H1 (cell line): ENCODE measurements around the gene LONRF2. TPM values are rescaled to one million over a fixed set of nuclear protein-coding genes. Genes with fewer than 3 reads are reported as not detected.

Experiments
- CTCF ChIA-PET: fragments of 300-600 bp; sonication (Branson Sonifier 250); formaldehyde crosslinking; loops from one replicate; lab custom pipeline; 2021; ENCODE audit not compliant: partially characterized antibody; lab: Charles Lee
- POLR2A ChIA-PET: fragments of 300-600 bp; sonication (Branson Sonifier 250); formaldehyde crosslinking; loops from one replicate; lab custom pipeline; 2021; ENCODE audit warnings: inconsistent platforms; ENCODE audit not compliant: partially characterized antibody; lab: Charles Lee
- DNase-seq, 2 experiments: peaks; one replicate each; pipeline versions ENCODE4 v3.0.0 to v3.0.0-alpha.2; 2010 to 2022; ENCODE audit warnings: low spot score in 2 of 2, low read depth in 1 of 2, mixed read lengths in 1 of 2
- FAIRE-seq: peaks from 2 replicates; lab custom pipeline; 2011; peaks lifted over from hg19 to GRCh38; lab: Jason Lieb, UNC
- H2AFZ ChIP-seq: 2 replicates; pipeline ENCODE4 v1.8.1; 2012; ENCODE audit warnings: low read length, inconsistent platforms
- H2AK5ac ChIP-seq: 2 replicates; pipeline ENCODE4 v1.6.1; 2013; ENCODE audit warnings: low read depth, low read length
- H2BK120ac ChIP-seq: replicated peaks from 2 replicates; pipeline ENCODE3; 2013; ENCODE audit warnings: low read depth, low read length, inconsistent platforms
- H2BK12ac ChIP-seq: 2 replicates; pipeline ENCODE4 v1.6.1; 2013; ENCODE audit warnings: low read depth, low read length
- H2BK15ac ChIP-seq: 2 replicates; pipeline ENCODE4 v1.6.1; 2013; ENCODE audit warnings: low read length
- H2BK20ac ChIP-seq: 2 replicates; pipeline ENCODE4 v1.6.1; 2013; ENCODE audit warnings: low read length
- H2BK5ac ChIP-seq: 2 replicates; pipeline ENCODE4 v1.6.1; 2013; ENCODE audit warnings: low read depth, low read length
- H3K14ac ChIP-seq: 2 replicates; pipeline ENCODE4 v1.6.1; 2013; ENCODE audit warnings: inconsistent platforms; ENCODE audit not compliant: insufficient read length
- H3K18ac ChIP-seq: 2 replicates; pipeline ENCODE4 v1.6.1; 2013; ENCODE audit warnings: low read length; ENCODE audit errors: extremely low read depth
- H3K23ac ChIP-seq: 2 replicates; pipeline ENCODE4 v1.6.1; 2013; ENCODE audit warnings: inconsistent platforms; ENCODE audit not compliant: insufficient read length
- H3K23me2 ChIP-seq: 2 replicates; pipeline ENCODE4 v1.6.1; 2013; ENCODE audit warnings: low read depth, low read length
- H3K27ac ChIP-seq: 2 replicates; pipeline ENCODE4 v1.6.1; 2011; ENCODE audit warnings: low read depth, low read length, inconsistent platforms
- H3K27me3 ChIP-seq, 4 experiments: replicated peaks in 1 of 4; 1 replicate in 1 of 4; 2 replicates in 3 of 4; pipeline versions ENCODE4 v1.6.1 to v1.8.1; 2011 to 2013; ENCODE audit warnings: low read length in 3 of 4, mild to moderate bottlenecking in 3 of 4, inconsistent platforms in 2 of 4, mixed read lengths in 2 of 4, moderate library complexity in 1 of 4; ENCODE audit not compliant: control insufficient read depth in 3 of 4, insufficient read depth in 3 of 4; ENCODE audit errors: extremely low read depth in 1 of 4
- H3K36me3 ChIP-seq, 4 experiments: 2 replicates each; pipeline versions ENCODE4 v1.6.1 to v1.8.1; 2011 to 2013; ENCODE audit warnings: mild to moderate bottlenecking in 4 of 4, low read length in 3 of 4, moderate library complexity in 2 of 4, control low read depth in 1 of 4, inconsistent platforms in 1 of 4; ENCODE audit not compliant: insufficient read depth in 4 of 4, control insufficient read depth in 2 of 4
- H3K4ac ChIP-seq: replicated peaks from 2 replicates; pipeline ENCODE3; 2013; ENCODE audit warnings: low read length, low read depth, mixed read lengths, inconsistent platforms; ENCODE audit not compliant: insufficient read length
- H3K4me1 ChIP-seq, 4 experiments: replicated peaks in 1 of 4; 1 replicate in 1 of 4; 2 replicates in 3 of 4; pipeline versions ENCODE4 v1.6.1 to v1.8.1; 2011 to 2013; ENCODE audit warnings: low read length in 3 of 4, inconsistent platforms in 2 of 4, mixed read lengths in 1 of 4; ENCODE audit not compliant: insufficient read depth in 4 of 4, control insufficient read depth in 3 of 4
- H3K4me2 ChIP-seq, 2 experiments: 2 replicates each; pipeline versions ENCODE4 v1.6.1 to v1.8.1; 2011 to 2013; ENCODE audit warnings: low read depth in 2 of 2, low read length in 2 of 2, control low read depth in 1 of 2, inconsistent platforms in 1 of 2, mild to moderate bottlenecking in 1 of 2; ENCODE audit not compliant: insufficient read depth in 1 of 2
- H3K4me3 ChIP-seq, 4 experiments: fragments of 200-600, 300-600 bp in 1 of 4; sonication (generic), shearing (Covaris generic), sonication (Bioruptor Twin) in 1 of 4; 2 replicates each; pipeline versions ENCODE4 v1.5.1 to v1.8.1; 2011 to 2016; ENCODE audit warnings: low read length in 4 of 4, low read depth in 3 of 4, control low read depth in 2 of 4, inconsistent platforms in 2 of 4, mild to moderate bottlenecking in 2 of 4, mixed read lengths in 1 of 4, moderate library complexity in 1 of 4; ENCODE audit not compliant: insufficient read depth in 2 of 4; ENCODE audit errors: extremely low read depth in 1 of 4
- H3K56ac ChIP-seq: replicated peaks from 2 replicates; pipeline ENCODE3; 2013; ENCODE audit warnings: low read depth, mild to moderate bottlenecking, mixed read lengths, low read length, inconsistent platforms; ENCODE audit not compliant: insufficient read length
- H3K79me1 ChIP-seq: 2 replicates; pipeline ENCODE4 v1.6.1; 2013; ENCODE audit warnings: low read depth, low read length, control low read depth
- H3K79me2 ChIP-seq, 2 experiments: 2 replicates each; pipeline versions ENCODE4 v1.6.1 to v1.8.1; 2012 to 2013; ENCODE audit warnings: low read length in 2 of 2, mild to moderate bottlenecking in 2 of 2, inconsistent platforms in 1 of 2; ENCODE audit not compliant: insufficient read depth in 2 of 2, control insufficient read depth in 1 of 2
- H3K9ac ChIP-seq, 4 experiments: replicated peaks in 1 of 4; 1 replicate in 1 of 4; 2 replicates in 3 of 4; pipeline versions ENCODE4 v1.6.1 to v1.8.1; 2011 to 2013; ENCODE audit warnings: low read depth in 3 of 4, low read length in 3 of 4, control low read depth in 2 of 4, mild to moderate bottlenecking in 2 of 4, moderate library complexity in 2 of 4, inconsistent platforms in 1 of 4; ENCODE audit errors: extremely low read depth in 1 of 4
- H3K9me3 ChIP-seq, 2 experiments: 2 replicates each; pipeline versions ENCODE4 v1.6.1 to v1.8.1; 2012 to 2013; ENCODE audit warnings: mild to moderate bottlenecking in 2 of 2, moderate library complexity in 2 of 2, control low read depth in 1 of 2, inconsistent platforms in 1 of 2, low read depth in 1 of 2, low read length in 1 of 2, mixed read lengths in 1 of 2; ENCODE audit not compliant: insufficient read depth in 2 of 2
- H4K20me1 ChIP-seq, 2 experiments: replicated peaks in 1 of 2; 2 replicates each; pipeline versions ENCODE3 to v1.8.1; 2011 to 2013; ENCODE audit warnings: inconsistent platforms in 2 of 2, low read length in 2 of 2, mild to moderate bottlenecking in 1 of 2; ENCODE audit not compliant: insufficient read depth in 2 of 2, control insufficient read depth in 1 of 2
- H4K5ac ChIP-seq: 2 replicates; pipeline ENCODE4 v1.6.1; 2013; ENCODE audit warnings: low read length, low read depth, mixed read lengths, inconsistent platforms; ENCODE audit not compliant: insufficient read length
- H4K8ac ChIP-seq: 2 replicates; pipeline ENCODE4 v1.8.0; 2013; ENCODE audit warnings: mild to moderate bottlenecking, moderate library complexity, low read length, inconsistent platforms; ENCODE audit not compliant: insufficient read depth; ENCODE audit errors: extremely low read depth
- H4K91ac ChIP-seq: replicated peaks from 2 replicates; pipeline ENCODE3; 2013; ENCODE audit warnings: low read length, mixed read lengths, inconsistent platforms; ENCODE audit not compliant: insufficient read length
- JUND ChIP-seq: IDR thresholded peaks from 2 replicates; pipeline ENCODE4 v1.6.1; 2011; ENCODE audit warnings: mild to moderate bottlenecking, improper control_type of control experiment, low read length
- MAFK ChIP-seq: IDR thresholded peaks from 2 replicates; pipeline ENCODE4 v1.6.1; 2012; ENCODE audit warnings: low read depth, mild to moderate bottlenecking, improper control_type of control experiment, low read length
- RAD21 ChIP-seq, 2 experiments: IDR thresholded peaks in 1 of 2; conservative IDR thresholded peaks in 1 of 2; 2 replicates each; pipeline ENCODE4 v1.6.1; 2011; ENCODE audit warnings: low read depth in 2 of 2, low read length in 2 of 2, improper control_type of control experiment in 1 of 2, inconsistent platforms in 1 of 2, mild to moderate bottlenecking in 1 of 2, moderate library complexity in 1 of 2
- TAF7 ChIP-seq: optimal IDR thresholded peaks from 2 replicates; pipeline ENCODE3; 2011; ENCODE audit warnings: low read depth, mild to moderate bottlenecking, inconsistent platforms, low read length, moderate library complexity, borderline replicate concordance
- ZNF274 ChIP-seq: IDR thresholded peaks from 2 replicates; pipeline ENCODE4 v1.7.0; 2012; ENCODE audit warnings: low read length, borderline replicate concordance; ENCODE audit errors: extremely low read depth
- WGBS, 2 experiments: shearing (Covaris generic) in 1 of 2; methylation state at CpG; one replicate each; pipeline versions ENCODE4 v1.1.6 to v1.1.7; 2013 to 2015; ENCODE audit warnings: low lambda C conversion rate in 2 of 2, mixed read lengths in 2 of 2, inconsistent platforms in 1 of 2, low coverage in 1 of 2, missing lambda C conversion rate in 1 of 2; ENCODE audit not compliant: insufficient replicate concordance in 2 of 2, insufficient coverage in 1 of 2, insufficient read length in 1 of 2; ENCODE audit errors: extremely low coverage in 1 of 2, missing lambda C conversion rate in 1 of 2; 5-methylcytosine and 5-hydroxymethylcytosine counted together
- polyA plus RNA-seq, 7 experiments: library from polyadenylated mRNA; depleted of rRNA in 3 of 7; stranded (reverse) in 5 of 7; unstranded in 2 of 7; fragments of >200 nt in 5 of 7; fragments of 200-250 nt in 2 of 7; gene quantifications; 1 replicate in 5 of 7; 2 replicates in 1 of 7; 4 replicates in 1 of 7; pipeline versions ENCODE4 v1.2.1 to v1.2.3, GENCODE V29; 2011 to 2013; ENCODE audit warnings: missing spikeins in 2 of 7, mixed read lengths in 2 of 7
- total RNA-seq: library from RNA; stranded (reverse); fragmentation: NEBNext Ultra II Directional; extraction: Animal tissue kit (Norgen Biotek cat#: 25700); gene quantifications from 2 replicates; pipeline ENCODE4 v1.2.1, GENCODE V29; 2021

The LONRF2 gene
- total and polyA plus RNA-seq, 2 of the 8 experiments (the other 6 are each of a cell fraction or from before 2014, with no cell fraction given): 0.24 to 0.74 TPM

DNA sequence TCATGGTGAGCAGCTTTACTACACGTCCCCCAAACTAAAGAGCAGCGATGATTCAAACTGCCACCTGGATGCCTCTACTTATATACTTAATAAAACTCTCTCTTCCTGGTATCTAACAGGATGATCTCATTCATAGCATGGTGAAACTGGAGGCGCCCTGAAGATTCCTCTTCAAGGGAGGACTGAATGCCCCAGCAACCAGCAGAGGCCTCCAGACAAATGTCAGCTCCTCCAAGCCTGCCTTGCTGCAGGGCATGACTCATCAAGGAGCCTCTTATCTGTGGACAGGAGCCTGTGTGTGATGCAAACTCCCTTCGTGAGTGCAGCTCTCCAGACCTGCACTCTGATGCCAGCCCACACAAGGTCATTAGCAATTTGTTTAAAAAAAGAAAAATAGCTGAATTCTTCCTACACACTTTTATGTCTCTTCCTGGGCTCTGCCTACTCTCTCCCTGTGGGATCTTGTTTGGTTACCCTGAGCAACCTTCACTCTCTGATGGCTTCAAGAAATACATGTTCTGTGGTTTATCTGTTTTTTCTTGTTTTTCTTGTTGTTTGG lies 30.2 kb downstream of the LONRF2 start:
- 62% methylated on average over 4 of the region's 4 CpGs; no CpG with 5 or more reads in 1 of the 2 experiments for WGBS, 2 experiments
- Histone ChIP-seq H3K14ac (no peak overlapping the region), H2BK12ac (no peak overlapping the region), H2BK120ac (no peak overlapping the region), H3K79me1 (no peaks in the 10 kb centered on the region), H3K36me3 (no peaks in the 10 kb centered on the region; a peak in 2 of 8 replicates), H4K91ac (no peak overlapping the region), H3K4me3 (no peak overlapping the region), H2BK20ac (peak overlapping the region; percentile 52; the same call in 1 of the 2 replicates), H3K4me2 (no peak overlapping the region), H4K20me1 (no peaks in the 10 kb centered on the region), H3K27ac (no peak overlapping the region), H3K4me1 (peaks cover 0 to 6% (median 3%) of the 10 kb centered on the region in 4 experiments; a peak in 4 of 7 replicates), H2BK15ac (no peak overlapping the region), H3K9me3 (no peaks in the 10 kb centered on the region), H3K4ac (no peak overlapping the region), H3K56ac (no peak overlapping the region), H4K8ac (no peak overlapping the region), H4K5ac (no peak overlapping the region), H3K23ac (no peak overlapping the region), H3K9ac (no peak overlapping the region), H2BK5ac (peak overlapping the region; percentile 66; the same call in 1 of the 2 replicates), H3K18ac (no peak overlapping the region), H3K79me2 (no peaks in the 10 kb centered on the region), H3K27me3 (no peaks in the 10 kb centered on the region), H2AFZ (0 out of 2 replicates have a peak overlapping the region, but pooled peaks have one; percentile 54), H2AK5ac (no peak overlapping the region), H3K23me2 (no peaks in the 10 kb centered on the region)
- ChIA-PET POLR2A (no interaction called here), CTCF (interaction anchor here (0.7 to 1.9 kb wide), 4 partner anchors 8 to 131 kb away, joined by 3 to 9 read pairs (median 4); no protein-coding TSS in a partner anchor)
- DNase-seq (no peak), FAIRE-seq (no peak)
- no peak for TF ChIP-seq TAF7
- no peak for TF ChIP-seq RAD21 (IDR thresholded peaks at IDR 0.05 in 1 of 2, conservative IDR thresholded peaks at IDR 0.05 in 1 of 2; ENCODE audit: low read depth in 2 of 2, low read length in 2 of 2)
- TF ChIP-seq ZNF274: no peak
- TF ChIP-seq MAFK: peak; percentile 19; the same call in 1 of the 2 replicates
- TF ChIP-seq JUND: peak; percentile 83
